GM12892 (cell line): Measurements from ENCODE around the gene ASB10.
A peak's percentile ranks its signal among the peaks of the same experiment; 100 is the strongest.

ENCODE experiments used
- DNase-seq: peaks from one replicate; pipeline ENCODE4 v3.0.0; 2011; ENCODE audit not compliant: insufficient read length
- FAIRE-seq: peaks from 2 replicates; lab custom pipeline; 2011; peaks lifted over from hg19 to GRCh38; lab: Jason Lieb, UNC
- POLR2A ChIP-seq: IDR thresholded peaks from 2 replicates; pipeline ENCODE4 v1.6.1; 2011; ENCODE audit warnings: low read depth, low read length, control low read depth
- POLR2AphosphoS5 ChIP-seq: IDR thresholded peaks from 2 replicates; pipeline ENCODE4 v1.6.1; 2011; ENCODE audit warnings: low read depth, low read length, control low read depth
- TAF1 ChIP-seq: IDR thresholded peaks from 2 replicates; pipeline ENCODE4 v1.6.1; 2011; ENCODE audit warnings: low read depth, mild to moderate bottlenecking, control low read depth, low read length, borderline replicate concordance

ASB10 gene

DNA sequence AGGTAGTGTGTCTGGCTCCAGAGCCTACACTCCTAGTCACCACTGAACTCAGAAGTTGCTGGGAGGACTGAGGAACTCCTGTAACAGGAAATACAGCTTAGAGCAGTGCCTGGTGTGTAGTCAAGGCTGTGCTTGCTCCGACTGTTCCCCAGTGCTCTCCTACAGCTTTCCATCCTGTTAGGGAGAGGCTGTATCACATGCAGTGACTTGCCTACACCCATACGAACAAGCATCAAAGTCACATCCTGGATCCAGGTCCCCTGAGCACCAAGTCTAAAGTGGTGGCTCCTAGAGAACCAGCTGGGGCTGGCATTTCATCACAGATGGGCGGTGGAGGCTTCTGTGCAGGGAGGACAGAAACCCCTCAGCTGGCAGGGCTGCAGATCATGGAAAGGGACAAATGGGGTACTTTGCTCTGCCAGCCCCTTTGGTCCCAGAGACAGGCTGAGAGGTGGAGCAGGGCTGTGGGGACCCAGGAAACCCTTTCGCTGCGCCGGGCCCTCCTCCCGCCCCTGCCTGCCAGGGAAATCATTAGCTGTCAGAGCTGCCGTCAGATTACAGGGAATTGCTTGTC is 7.7 kb downstream of the ASB10 start:
- peak; percentile 3 for DNase-seq
- TF ChIP-seq POLR2AphosphoS5, result no peak
- no peak for TF ChIP-seq POLR2A
- no peak for TF ChIP-seq TAF1
- FAIRE-seq, result no peak

DNA sequence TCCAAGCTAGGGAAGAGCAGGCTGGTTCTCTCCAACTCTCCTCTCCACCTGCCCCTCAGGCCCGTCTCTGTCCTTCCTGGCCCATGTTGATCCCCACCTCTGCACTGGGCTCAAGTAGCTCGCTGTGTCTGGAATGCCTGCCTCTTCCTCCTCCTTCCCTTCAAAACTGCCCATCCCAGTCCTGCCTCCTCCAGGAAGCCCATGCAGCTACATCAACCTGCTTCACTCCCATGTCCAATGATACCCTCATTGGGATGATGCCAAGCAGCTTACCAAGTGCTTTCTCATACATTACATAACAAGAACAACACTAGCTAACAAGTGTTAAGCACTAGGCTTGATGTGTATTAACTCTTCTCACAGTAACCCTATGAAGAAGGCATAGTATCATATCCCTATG is 8.2 kb downstream of the ASB10 start:
- DNase-seq, result no peak
- TF ChIP-seq POLR2A, result no peak
- no peak for TF ChIP-seq POLR2AphosphoS5
- no peak for TF ChIP-seq TAF1
- FAIRE-seq, result no peak

DNA sequence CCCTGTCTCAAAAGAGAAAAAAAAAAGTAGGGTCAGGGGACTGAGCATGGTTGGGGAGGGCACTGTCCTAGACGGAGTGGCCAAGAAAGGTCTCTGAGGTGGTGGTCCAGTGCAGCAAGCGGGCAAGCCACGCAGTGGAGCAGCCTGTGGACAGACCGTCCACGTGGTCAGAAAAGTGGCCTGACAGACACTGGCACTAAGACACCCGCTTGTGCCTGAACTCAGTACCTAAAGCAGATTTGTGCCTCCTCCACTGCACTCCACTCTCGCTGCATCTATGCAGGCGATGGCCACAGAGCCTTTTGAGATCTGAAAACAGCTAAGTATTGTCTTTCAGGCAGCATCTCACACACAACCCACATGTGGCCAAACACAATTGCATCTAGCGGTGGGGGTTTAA is 8.8 kb downstream of the ASB10 start:
- DNase-seq (no peak), FAIRE-seq (no peak)
- TF ChIP-seq TAF1, result no peak
- no peak for TF ChIP-seq POLR2AphosphoS5
- TF ChIP-seq POLR2A, result no peak

DNA sequence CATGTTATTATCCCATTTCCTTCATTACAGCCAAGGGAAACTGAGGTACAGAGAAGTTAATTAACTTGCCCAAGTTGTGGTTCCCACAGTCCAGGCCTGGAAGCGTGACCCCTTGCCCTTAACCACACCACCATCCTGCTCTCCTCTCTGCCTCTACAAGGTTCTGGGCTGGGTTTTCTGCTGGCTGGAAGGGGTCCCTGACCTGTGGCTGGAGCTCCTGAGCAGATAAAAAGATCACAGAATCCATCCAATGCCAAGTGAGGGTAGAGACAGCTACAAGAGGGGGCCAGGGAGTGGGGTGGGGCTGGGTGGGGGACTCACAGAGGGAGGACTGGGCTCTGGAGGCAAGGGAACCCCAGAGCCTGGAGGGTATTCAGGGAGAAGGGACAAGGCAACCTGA is 9.7 kb downstream of the ASB10 start:
- no peak for FAIRE-seq
- DNase-seq, result no peak
- TF ChIP-seq TAF1 (no peak), POLR2AphosphoS5 (no peak), POLR2A (no peak)

DNA sequence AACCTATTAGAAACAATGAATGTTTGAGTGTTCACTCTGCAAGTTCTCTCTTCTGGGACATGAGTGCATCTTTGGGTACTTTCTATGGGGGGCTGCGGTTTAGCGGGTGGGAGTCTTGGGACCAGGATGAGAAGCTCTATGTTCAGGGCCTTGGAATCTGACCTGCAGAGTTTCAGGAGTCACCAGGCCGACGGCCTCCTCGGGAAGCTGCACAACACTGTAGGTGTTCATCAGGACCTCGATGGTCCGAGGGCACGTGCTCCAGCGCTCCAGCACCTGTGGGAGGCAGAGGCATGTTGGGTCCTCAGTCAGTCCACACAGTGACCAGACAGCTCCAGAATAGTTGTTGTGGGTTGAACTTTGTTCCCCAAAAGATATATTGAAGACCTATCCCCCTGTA is 10.6 kb downstream of the ASB10 start:
- TF ChIP-seq POLR2AphosphoS5 (no peak), POLR2A (no peak), TAF1 (no peak)
- DNase-seq (no peak), FAIRE-seq (no peak)

DNA sequence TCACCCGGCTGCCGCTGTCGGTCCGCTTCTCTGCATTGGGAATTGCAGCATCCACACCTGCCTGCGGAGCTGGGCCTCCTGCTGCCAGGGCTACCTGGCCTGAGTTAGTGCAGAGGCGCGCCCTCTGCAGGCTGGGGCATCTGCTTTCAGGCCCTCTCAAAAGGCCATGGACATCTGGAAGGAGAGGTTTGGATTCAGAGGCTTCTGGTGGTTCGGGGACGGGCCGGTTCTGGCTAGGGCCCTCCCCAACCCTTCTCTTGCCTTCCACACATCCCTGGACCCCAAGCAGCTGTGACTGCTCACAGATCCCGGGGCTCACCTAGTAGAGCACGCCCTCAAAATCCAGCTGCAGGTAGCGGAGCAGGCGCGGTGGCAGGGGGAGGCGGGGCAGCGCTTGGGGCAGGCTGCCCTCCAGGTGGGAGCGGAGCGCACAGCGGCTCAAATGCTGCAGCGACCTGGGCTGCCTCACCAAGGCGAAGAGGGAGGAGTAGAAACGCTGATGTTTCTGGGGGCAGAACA is 11.2 kb downstream of the ASB10 start:
- no peak for FAIRE-seq
- no peak for DNase-seq
- TF ChIP-seq POLR2AphosphoS5 (no peak), TAF1 (no peak), POLR2A (no peak)

DNA sequence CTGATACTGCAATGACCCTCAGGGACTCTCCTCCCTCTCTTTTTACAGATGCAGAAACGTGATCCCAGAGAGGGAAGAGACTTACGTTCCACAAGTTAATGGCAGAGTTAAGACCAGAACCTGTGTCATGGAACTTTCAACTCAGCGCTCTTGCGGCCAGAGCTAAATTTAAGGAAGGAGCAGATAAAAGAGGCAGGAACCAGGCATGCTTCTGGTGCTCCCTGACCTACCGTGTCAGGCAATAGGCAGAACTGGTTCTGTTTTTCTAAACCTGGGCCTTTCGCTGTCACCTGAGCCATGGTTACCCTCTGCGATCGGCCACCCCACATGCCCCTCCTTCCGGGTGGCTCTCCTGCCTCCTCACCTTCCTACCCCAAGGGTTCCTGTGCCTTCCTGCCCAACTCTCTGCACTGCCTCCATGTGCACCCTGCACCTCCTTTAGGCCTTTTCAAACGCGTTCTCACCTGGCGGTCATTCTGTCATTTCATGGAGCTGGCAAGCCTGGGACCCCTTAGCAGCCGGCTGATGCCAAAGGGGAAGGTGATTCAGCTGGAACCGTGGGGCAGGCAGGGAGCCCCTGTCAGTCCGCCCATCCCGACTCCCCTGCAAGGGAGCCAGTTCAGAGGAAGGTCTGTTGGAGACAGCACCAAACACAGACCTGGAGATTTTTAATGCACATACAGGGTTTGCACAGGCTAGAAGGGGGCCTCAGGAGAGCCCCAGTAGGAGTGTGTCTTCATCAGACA is 11.8 kb downstream of the ASB10 start:
- FAIRE-seq, result no peak
- no peak for TF ChIP-seq POLR2AphosphoS5
- no peak for TF ChIP-seq POLR2A
- no peak for TF ChIP-seq TAF1
- DNase-seq, result no peak

DNA sequence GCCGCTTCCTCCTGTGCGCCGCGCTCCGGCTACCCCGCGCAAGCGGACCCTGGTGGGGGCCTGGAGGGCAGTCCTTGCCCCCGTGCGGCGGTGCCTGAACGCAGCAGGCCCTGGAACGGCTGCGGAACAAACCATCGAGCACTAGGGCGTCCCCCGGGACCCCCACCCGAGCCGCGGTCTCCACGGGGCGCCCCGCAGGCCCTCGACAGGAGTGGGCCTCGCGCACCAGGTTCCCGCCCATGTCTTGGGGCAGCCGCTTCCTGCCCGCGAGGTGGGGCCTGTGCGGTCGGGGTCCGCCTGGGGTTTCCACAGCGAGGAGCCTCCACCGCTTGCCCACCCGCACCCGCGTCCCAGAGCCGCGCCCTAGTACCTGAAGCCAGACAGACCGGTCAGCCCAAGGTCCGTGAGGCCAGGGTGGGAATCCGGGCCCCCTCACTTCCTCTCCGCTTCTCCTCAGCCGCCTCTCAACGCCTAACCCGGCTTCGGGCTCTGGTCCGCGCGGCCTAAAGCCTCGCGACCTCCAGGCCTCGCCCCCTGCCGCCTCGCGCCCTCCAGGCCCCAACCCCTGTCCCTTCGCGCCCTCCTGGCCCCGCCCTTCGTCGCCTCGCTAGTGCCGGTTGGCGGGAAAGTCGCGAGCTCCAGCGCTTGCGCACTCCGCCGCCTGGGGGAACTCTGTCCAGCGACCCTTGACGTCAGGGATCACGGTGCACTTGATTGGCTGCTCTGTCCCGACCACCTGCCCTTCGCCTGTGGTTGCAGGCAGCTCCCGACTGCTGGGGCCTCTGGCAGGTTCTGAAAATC is 12.6 kb downstream of the ASB10 start:
- TF ChIP-seq TAF1 (no peak), POLR2A (no peak), POLR2AphosphoS5 (no peak)
- DNase-seq, result no peak
- no peak for FAIRE-seq

DNA sequence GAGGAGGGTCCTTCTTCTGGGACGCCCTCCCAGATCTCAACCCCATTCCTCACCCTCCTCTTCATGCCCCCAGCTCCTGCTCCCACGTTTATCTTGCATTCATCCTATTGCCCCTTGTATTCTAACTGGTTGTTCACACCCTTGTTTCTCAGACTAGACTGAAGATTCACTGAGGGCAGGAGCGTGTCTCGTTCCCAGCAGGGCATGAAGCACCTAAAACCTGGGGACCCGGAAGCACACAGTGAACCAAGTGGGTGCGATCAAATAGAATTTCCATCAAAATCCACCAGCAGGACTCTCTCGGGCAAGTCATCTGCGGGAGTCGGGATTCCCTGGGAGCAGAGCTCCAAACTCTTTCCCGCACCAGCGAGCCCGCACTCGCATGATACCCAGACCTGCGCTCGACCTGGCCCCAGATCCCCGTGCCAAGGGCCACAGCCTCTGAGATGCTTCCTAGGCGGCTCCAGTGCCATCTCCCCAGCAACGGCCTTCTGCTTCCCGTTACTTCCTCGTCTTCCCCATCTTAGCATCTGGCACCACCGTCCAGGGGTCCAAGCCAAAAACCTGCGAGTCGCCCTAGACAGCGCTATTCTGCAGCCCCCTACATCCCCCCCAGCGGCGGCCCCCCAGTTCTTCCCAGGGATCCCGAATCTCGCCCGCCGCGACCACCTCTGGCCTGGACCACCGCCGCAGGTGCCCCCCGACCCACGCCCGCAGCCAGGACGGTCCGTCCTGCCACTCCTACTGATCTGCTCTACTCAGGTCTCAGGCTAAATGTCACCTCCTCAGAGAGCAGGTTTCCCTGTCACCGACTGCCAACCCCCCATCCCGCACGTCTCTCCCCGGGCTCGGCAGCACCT is 13.4 kb downstream of the ASB10 start:
- DNase-seq (no peak), FAIRE-seq (no peak)
- TF ChIP-seq TAF1 (no peak), POLR2A (no peak)

DNA sequence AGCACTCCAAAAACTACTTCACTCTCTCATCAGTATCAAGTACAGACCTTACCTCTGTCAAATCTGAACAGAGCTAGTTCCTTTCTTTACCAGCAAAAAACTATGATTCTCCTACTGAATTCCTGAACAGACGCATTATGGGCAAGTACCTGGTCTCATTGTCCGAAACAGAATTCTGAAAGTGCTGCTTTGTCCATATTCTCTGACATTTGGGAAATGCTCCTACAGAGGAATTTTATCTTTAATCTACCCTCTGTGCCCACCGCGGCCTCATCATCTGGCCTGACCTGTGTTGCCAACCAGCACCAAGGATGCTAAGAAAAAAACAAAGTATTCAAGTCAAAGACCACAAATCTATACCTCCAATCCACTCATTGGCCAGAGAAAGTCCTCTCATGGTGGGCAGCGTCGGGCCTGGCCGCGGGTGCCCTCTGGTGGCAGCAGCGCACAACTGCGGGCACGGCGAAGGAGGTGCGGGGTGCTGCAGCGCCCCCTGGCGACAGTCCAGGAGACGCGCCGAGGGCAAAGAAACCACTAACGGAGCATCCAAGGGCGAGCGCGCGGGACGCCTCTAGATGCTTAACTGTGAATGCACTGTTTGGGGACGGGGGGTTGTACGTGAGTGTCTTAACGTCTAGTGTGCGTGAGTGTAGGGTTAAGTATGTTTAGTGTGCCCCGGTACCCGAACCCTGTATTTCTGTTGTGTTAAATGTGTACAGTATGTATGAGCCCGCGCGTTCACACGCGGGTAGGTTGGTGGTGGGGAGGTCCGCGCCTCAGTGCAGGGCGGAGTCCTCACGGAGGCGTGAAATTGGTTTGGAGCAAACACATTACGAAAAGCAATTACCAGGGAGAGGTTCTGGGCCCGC is 14.5 kb downstream of the ASB10 start:
- FAIRE-seq (peak; percentile 93), DNase-seq (peak; percentile 81)
- TF ChIP-seq POLR2AphosphoS5 (no peak), POLR2A (no peak), TAF1 (no peak)

DNA sequence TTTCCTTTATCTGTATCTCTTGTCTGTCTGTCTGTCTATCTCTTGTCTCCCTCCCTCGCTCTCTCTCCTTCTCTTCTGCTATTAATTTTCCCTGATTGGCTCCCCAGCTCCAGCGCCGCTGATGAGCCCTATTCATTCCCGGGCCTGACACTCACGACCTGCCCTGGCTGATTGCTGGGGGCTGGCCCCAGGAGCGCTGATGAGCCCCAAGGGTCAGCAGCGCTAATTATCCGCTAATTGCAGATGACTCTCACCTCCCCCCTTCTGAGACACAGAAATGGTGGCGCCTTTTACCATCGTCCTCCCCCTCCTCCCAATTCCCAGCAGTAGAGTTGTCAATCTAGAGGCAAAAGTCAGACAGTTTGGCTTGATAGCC is 18.3 kb downstream of the ASB10 start:
- TF ChIP-seq TAF1, result no peak
- TF ChIP-seq POLR2A, result no peak
- no peak for TF ChIP-seq POLR2AphosphoS5
- FAIRE-seq (no peak), DNase-seq (no peak)
